Stromal cell of bone marrow (primary cell): Measurements from ENCODE around the gene MCAM.

Experiments
- DNase-seq: peaks from one replicate; pipeline ENCODE4 v3.0.0-alpha.2; 2012; ENCODE audit warnings: low read depth

Gene MCAM

DNA sequence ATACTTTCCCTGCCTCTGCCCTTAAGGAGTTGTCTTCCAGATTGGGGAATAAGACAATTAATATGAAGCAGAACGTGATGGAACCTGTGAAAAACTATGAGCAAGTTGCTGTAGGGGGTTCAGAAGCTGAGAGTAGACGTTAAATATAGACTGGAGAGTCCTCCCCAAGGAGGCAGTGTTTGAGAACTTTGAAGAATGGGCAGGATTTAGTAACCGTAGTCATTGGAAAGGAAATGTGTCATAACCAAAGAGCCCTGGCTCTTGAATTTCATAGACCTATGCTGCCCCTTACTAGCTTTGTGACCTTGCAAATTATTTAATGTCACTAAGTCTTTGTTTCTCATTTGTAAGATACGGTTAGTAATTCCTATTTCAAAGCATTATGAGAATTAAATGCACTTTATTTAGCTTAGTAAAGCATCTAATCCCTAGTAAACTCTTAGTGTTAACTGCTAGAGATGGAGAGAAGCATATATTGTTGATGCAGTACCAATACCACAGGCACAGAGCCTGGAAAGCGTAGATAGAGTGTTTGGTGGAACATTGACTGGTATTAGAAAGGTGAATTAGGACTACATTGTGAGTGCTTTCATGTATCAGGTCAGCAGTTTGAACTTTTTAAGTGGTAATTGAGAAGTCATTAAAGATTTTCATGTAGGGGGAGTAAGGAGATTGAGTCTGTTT, 54.1 kb downstream of the MCAM start:
- peak; percentile 45 for DNase-seq

DNA sequence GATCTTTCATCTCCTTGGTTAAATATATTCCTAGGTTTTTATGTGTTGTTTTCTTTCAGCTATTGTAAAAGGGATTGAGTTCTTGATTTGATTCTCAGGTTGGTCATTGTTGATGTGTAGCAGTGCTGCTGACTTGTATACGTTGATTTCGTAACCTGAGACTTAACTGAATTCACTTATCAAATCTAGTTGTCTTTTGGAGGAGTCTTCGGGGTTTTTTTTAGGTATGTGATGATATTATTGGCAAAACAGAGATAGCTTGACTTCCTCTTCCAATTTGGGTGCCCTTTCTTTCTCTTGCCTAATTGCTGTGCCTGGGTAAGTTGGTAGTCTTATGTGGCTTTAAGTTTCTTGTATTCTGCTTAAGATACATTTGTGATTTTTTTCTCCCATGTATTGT, 57.9 kb downstream of the MCAM start:
- DNase-seq = no peak
